Measurements from ENCODE around the gene PRX.
"Not testable (repeated sequence)": the region's sequence is repeated elsewhere in the genome, so short reads cannot be mapped to it uniquely, and the experiment has no call there.

The PRX gene, protein sequence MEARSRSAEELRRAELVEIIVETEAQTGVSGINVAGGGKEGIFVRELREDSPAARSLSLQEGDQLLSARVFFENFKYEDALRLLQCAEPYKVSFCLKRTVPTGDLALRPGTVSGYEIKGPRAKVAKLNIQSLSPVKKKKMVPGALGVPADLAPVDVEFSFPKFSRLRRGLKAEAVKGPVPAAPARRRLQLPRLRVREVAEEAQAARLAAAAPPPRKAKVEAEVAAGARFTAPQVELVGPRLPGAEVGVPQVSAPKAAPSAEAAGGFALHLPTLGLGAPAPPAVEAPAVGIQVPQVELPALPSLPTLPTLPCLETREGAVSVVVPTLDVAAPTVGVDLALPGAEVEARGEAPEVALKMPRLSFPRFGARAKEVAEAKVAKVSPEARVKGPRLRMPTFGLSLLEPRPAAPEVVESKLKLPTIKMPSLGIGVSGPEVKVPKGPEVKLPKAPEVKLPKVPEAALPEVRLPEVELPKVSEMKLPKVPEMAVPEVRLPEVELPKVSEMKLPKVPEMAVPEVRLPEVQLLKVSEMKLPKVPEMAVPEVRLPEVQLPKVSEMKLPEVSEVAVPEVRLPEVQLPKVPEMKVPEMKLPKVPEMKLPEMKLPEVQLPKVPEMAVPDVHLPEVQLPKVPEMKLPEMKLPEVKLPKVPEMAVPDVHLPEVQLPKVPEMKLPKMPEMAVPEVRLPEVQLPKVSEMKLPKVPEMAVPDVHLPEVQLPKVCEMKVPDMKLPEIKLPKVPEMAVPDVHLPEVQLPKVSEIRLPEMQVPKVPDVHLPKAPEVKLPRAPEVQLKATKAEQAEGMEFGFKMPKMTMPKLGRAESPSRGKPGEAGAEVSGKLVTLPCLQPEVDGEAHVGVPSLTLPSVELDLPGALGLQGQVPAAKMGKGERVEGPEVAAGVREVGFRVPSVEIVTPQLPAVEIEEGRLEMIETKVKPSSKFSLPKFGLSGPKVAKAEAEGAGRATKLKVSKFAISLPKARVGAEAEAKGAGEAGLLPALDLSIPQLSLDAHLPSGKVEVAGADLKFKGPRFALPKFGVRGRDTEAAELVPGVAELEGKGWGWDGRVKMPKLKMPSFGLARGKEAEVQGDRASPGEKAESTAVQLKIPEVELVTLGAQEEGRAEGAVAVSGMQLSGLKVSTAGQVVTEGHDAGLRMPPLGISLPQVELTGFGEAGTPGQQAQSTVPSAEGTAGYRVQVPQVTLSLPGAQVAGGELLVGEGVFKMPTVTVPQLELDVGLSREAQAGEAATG (N-terminal part only)

DNA sequence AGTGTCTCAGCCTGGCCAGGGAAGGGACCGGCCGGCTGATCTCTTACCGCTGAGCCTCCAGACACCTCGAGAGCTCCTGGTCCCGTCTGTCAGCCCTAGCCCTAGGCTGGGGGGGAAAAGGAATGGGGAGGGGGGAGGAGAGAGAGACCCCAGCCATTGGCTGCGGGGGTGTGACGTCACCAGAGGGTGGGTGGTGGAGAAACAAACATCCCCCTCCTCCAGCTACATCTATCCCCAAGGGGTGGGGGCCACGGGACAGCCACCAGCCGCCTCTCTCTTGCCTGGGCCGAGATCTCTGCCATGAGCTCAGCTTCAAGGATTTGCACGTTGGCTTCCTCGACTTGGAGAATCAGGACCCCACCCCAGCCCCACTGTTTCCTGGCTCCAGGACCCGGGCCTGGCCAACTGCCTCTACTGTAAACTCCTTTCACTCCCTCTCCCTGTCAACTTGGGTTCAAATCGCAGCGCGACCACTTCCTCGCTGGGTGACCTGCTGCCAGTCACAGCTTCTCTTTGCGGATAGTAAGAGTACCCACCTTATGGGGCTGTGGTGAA, at the start of gene PRX:
PRX (minus strand) TSS at position 88 of the 555 bp plus-strand sequence. CDS start 5,446 bp downstream, outside the sequence.
- no peak for DNase-seq

DNA sequence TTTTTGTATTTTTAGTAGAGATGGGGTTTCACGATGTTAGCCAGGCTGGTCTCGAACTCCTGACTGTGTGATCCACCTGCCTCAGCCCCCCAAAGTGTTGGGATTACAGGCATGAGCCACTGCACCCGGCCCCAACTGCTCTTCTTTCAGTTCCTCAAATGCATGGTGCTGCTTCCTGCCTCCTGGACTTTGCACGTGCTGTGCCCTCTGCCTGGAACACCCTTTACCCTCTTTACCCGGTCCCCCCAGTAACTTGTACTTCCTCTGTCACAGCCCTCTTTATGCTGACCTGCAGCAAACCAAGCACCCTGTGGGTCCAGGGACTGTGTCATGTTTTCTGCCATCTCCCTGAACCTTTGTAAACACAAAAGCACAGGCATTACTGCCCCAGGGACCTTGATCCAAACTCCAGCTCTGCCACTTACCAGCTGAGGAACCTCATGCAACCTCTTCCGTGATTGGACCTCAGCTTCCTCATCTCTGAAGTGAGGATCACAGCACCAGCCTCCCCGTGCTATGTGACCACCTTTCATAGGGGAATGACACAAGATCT, 48.6 kb upstream of the PRX start:
- DNase-seq = no peak

DNA sequence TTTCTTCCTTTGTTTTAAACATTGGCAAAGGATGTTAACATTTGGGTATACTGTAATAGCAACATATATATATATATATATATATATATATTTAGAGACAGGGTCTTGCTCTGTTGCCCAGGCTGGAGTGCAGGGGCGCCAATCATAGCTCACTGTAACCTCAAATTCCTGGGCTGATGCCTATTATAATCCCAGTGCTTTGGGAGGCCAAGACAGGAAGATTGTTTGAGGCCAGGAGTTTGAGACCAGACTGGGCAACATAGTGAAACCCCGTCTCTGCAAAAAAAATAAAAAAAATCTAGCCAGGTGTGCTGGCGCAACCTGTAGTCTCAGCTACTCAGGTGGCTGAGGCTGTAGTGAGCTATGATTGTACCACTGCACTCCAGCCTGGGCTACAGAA, 47.0 kb upstream of the PRX start:
- no peak for DNase-seq

DNA sequence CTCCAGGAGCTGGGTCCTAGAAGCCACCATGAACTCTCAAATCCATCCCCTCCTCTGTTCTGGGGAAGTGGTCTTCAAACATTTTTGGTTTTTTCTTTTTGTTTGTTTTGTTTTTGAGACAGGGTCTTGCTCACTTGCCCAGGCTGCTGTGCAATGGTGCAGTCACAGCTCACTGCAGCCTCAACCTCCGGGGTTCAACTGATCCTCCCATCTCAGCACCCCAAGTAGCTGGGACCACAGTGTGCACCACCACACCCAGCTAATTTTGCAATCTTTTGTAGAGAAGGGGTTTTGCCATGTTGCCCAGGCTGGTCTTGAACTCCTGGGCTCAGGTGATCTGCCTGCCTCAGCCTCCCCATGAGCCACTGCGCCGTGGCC, 45.4 kb upstream of the PRX start:
- no peak for DNase-seq

DNA sequence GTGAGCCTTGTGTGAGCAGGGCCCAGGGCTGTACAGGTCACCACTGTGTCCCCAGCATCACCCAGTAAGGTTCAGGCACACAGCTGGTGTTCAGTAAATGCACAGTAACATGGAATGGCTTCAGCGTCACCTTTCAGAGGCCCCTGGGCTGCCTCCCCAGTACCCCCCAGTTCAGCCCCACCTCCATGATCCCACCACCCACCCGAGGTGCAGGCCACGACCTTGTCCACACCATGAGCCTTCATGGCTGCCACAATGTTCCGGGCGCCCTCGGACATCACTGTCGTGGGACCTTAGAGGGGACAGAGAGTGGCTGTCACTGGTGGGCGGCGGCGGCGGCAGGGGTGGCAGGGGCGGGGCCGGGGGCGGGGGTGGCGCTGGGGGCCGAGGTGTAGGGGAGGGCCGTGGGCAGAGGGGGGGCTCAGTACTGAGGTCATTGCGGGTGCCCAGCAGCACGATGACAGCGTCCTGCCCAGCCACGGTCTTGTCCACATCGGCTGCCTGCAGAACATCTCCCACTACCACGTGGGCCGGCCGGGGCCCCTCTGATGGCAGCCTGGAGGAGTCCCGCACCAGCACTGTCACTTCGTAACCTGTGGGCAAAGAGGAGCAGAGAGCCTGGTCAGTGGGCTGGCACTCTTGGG, 44.9 kb upstream of the PRX start:
- no peak for DNase-seq

DNA sequence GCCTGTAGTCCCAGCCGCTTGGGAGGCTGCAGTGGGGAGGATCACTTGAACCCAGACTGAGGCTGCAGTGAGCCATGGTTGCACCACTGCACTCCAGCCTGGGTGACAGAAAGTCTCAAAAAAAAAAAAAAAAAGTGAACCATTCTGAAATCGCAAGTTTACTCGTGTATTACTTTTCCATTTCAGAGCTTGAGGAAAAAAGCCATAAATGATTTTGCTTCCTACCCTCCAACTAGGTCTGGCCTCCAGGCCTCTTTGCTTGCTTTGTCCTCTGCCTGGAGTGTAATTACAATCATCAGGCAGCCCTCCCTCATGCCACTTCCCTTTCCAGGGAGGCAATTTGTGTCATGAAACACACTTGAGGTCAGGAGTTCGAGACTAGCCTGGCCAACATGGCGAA, 43.9 kb upstream of the PRX start:
- no peak for DNase-seq

DNA sequence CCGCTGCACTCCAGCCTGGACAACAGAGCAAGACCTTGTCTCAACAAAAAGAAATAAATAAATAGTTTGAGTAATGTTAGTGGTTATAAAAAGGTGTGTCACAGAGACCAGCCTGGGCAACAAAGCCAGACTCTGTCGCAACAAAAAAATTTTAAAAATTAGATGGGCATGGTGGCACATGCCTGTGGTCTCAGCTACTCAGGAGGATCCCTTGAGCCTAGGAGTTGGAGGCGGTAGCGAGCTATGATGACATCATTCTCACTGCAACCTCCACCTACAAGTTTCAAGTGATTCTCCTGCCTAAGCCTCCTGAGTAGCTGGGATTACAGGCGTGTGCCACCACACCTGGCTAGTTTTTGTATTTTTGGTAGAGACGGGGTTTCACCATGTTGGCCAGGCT, 40.8 kb upstream of the PRX start:
- not testable (repeated sequence) for DNase-seq

DNA sequence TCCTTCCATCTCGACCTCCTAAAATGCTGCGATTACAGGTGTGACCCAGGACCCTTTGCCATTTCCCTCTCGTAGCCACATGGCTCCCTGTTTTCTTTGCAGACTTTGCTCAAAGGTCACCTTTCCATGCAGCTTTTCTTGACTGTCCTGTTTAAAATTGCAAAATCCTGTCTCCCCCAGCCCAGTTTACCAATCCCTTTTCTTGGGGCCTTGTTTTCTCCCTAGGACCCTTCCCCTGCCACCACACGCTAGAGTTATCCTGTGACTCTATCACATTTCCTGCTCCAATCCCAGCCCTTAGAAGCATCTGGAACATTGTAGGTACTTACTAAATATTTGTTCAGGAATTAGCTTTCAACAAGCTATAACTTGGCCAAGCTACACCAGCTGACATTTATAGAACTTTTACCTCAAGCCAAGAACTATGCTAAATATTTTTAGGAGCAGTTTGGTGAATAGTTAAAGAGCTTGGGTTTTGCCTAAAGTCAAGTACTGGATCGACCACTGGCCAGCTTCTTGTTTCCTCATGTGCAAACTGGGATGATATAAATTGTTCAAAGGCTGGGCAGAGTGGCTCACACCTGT, 40.1 kb upstream of the PRX start:
- no peak for DNase-seq

DNA sequence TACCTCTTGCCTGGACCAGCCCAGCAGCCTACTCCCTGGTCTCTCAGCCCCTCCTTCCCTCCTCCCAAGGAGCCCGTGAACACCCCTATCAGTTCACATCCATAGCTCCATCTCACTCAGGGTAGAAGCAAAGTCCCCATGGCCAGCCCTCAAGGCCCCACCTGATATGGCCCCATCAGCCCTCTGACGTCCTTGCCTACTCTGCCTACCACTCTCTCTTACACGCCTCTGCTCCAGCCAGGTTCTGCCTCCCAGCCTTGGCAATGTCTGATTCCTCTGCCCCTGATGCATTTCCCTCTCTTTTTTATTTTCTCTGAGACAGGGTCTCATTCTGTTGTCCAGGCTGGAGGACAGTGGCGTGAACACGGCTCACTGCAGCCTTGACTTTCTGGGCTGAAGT, 38.8 kb upstream of the PRX start:
- no peak for DNase-seq

DNA sequence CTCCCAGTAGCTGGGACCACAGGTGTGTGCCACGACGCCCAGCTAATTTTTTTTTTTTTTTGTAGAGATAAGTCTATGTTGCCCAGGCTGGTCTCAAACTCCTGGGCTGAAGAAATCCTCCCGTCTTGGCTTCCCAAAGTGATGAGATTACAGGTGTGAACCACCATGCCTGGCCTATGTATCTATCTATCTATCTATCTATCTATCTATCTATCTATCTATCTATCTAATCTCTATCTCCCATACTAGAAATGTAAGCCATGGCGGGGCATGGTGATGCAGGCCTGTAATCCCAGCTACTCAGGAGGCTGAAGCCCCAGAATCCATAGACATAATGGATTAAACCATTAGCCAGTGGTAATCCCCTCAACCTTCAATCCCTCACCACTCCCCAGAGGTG, 37.5 kb upstream of the PRX start:
- no peak for DNase-seq

DNA sequence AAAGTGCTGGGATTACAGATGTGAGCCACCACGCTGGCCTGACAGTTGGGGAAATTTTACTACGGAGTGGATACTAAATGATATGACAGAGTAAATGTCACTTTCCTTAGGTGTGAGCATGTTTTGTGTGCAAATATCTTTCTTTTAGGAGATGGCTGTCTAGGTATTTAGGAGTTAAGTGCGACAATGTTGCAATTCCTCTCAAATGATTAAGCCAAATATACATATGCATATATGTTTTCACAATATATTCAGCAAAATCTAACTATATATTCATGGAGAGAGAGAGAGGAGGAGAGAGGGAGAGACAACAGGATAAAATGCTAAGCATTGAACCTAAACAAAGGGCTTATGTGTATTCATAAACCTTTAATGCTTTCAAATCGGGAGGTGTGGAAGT, 36.3 kb upstream of the PRX start:
- no peak for DNase-seq

DNA sequence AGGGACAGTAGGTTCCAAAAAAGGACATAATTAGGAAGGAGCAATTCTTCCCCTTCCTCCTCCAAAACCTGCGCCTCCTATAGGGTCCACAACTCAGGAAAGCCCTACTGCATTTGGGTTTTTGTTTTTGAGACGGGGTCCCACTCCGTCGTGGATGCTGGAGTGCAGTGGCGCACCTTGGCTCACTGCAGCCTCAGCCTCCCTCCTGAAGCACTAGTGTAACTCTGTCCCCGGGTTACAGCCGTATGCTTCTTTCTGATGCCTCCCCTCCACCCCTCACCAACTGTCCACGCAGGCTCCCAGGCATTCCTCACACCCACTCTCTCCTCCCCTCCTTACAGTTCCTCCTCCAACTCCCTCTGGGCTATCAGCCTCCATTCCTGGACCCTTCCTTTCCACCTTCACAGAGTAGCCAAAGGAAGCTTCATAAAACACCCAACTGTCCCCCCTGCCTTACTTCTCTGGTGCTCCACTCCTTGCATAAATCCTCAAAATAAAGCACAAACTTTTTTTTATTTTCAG, 33.1 kb upstream of the PRX start:
- no peak for DNase-seq

DNA sequence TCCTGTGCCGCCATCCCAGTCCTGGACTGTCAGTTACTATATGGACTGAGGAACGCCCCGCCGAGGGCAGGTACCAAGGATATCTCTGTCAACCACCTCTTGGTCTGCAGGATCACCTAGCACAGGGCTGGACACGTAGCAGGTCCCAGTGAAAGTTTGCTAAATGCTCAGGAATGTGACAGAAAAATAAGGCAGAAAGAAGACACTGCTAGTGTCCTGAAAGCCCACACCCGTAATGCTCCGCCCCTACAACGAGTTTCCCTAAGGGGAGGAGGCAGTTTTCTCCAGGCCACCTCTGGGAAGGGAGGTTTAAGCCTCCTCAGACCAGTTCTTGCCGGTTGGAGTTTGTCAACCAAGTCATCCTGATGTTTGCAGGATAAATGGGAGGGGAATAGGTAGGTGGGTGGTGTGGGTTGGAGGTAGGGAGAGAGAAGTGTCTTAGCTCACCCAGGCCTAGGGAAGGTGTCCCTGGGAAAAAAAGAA, 32.6 kb upstream of the PRX start:
- DNase-seq = no peak

DNA sequence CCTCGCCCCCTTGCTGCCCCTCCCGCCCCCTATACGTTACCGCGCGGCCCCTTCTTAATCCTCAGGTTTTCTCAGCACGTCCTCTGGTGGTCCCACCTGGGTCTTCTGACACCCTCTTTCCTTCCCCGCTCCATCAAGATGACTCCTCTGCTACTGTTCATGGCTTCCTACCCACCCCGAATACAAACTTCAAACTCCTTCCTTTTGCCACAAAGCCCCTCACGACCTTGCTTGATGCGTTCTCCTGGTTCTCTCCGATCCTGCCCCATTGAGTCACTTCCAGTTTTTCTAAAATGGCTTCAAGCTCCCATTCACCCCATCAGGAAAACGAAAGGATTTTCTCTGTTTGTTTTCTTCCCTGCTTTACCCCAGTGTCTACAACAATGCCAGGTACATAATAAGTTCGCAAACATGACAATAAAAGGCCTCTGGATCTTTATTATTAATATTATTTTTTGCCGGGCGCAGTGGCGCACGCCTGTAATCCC, 31.7 kb upstream of the PRX start:
- no peak for DNase-seq

DNA sequence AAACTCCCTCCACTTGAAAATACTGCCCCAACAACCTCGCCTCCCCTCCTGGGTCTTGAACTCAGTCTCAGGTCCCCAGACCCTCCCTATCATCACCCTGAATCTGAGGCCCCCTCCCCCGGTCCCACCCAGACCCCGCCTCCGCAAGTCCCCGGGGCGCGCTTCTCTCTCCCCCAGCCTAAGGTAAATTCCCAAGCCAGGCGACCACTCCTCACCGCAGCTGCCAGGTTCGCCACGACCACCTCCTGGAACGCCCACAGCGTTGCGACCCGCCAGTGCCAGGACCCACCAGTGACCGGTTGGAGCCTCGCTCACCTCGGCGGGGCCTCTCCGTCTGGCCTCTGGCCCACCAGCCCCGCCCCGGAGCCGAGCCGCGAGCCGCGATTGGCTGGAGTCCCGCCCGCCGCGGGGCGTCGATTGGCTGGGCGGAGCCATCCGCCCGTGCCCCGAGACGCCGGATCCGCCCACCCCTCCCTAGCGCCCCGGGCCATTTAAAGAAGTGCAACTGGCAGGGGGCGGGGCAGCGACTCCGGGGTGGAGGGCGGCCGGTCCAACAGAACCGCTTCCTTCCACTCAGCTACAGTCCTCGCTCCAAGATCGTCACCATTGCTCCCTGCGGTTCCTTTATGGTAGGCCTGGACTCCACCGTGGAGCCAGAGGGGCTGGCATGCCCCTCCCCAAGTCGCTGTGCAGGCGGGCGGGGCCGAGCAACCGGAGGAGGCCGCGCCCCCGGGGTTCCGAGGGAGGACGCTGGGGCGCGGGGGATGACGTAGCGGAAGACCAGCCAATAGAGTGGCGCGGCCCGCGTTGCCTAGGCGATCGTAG, 31.0 kb upstream of the PRX start, which contains the start of gene SERTAD3:
SERTAD3 (minus strand) TSS at position 336 of the 825 bp plus-strand sequence. CDS start 2,255 bp downstream, outside the sequence.
- peak; percentile 94 to 95 for DNase-seq

DNA sequence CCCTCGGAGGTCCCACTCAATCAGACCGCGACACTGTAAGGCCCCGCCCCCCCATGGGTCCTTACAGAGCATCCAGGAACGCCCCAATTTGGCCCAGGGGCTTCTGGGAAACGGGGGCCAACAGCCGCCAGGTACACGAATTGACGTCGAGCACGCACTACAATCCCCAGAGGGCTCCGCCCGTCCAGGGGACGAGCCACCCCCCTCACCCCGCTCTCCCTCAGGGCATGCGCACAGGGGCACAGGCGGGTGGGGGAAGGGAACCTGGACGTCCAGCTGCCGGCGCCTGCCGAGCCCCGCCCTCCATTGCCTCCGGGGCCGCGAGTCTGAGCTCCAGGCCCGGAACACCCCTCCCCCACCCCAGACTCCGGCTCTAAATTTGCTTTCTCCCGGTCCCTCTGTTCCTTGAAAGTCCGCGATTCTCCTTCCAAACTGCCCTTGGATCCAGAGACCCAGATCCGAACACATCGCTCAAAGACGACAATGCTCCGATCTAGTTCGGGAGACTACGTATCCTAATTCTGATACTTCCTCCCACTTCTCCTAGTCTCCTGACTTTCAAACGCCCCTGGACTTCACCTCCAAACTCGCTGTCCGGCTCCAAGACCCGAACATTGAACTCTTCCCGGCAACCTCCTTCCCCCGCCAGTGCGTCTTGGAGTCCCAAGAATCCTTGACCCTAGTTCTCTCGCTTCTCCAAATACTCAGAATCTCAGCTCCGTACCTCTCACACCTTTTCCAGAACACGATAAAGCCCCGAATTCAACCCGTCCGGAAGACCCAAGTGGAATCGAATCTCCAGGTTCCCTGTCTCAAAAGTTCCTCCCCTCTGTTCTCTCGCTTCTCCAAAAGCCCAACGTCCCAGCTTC, 30.2 kb upstream of the PRX start:
- DNase-seq = peak; percentile 99

DNA sequence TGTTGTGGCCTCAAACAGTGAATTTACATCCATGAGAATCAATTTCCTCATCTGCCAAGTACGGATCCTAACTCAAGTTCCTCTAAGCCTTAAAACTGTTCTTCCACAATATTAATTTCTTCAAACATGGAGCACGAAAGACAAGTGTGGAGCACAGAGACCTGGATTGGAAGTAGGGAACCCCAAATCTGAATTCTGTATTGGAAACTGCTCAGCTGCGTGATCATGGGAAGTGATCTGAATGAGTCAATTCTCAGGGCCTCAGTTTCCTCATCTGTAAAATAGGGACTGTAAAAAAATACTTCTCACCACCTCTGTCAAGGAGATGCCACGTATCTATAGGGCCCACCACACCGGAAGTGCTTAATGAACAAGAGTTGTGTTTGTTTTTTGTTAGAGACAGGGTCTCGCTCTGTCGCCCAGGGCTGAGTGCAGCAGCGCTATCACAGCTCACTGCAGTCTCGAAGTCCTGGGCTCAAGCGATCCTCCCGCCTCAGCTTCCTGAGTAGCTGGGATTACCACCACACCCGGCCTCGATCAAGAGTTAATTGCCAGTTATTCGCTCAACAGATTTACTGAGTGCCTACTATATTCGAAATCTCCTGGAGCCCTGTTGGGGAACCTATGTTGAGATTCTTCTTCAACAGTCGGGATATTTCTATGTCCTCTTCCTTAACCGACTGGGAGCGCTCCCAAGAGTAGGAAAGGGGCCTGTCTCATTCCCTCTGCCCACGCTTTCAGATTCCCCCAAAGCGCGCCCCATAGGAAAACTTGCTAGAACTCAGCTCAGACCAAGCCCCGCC, 29.4 kb upstream of the PRX start:
- DNase-seq = peak in 1 of 2 experiments; percentile 28

DNA sequence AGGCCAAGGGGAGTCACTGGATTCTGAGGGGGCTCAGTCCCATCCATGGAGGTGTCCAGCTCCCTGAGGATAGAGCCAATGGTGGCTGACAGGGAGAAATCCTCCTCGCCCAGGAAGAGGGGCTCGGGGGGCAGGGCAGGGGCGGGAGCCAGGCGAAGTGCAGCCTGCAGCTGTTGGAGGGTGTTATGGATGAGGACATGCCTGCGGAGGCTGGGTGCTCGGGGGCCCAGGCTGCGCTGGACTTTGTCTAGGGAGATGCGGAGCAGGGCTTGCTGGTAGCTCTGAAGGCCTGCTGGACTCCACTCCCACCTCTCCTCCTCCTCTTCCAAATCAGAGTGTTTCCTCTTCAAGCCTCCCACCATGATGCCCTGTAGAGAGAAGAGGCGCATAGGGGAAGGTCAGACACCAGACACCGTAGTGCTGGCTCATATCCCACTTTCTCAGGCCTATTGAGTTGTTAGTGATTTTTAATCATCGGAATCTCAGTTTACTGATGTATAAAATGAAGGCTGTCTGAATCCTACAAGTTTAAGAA, 28.6 kb upstream of the PRX start:
- no peak for DNase-seq

Data from NCI-H2081 (cell line).